GM21526 (cell line): ENCODE results near the gene TRPC3.
"Not testable (repeated sequence)": the region's sequence is repeated elsewhere in the genome, so short reads cannot be mapped to it uniquely, and the experiment has no call there.

ENCODE experiments used
- ATAC-seq: cut with Tn5 transposase; IDR thresholded peaks from one replicate; pipeline ENCODE4 v1.9.1; 2021; ENCODE audit warnings: moderate library complexity; ENCODE audit not compliant: unreplicated experiment, low FRiP score

TRPC3 gene

DNA sequence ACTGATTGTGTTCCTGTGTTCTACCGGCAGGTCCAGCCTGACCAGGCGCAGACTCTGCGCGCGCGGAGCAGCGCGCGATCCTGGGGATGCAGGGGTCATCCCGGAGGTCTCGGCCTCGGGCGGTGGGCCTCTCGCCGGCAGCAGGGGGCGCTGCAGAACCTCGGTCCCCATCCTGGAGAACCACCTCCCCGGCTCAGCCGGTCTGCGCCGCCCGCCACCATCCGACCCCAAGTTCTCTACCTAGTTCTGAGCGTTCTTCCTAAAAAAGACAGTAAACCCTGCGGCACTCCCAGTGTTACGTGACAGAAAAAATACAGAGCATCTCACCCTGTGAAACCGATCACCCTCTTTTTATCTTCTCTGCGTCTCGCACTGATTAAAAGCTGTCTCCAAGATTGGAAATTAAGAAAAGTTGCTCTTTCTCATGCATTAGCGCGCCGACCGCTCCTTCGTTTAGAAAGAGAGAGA is 1.6 kb downstream of the TRPC3 start:
- ATAC-seq = peak; percentile 94

DNA sequence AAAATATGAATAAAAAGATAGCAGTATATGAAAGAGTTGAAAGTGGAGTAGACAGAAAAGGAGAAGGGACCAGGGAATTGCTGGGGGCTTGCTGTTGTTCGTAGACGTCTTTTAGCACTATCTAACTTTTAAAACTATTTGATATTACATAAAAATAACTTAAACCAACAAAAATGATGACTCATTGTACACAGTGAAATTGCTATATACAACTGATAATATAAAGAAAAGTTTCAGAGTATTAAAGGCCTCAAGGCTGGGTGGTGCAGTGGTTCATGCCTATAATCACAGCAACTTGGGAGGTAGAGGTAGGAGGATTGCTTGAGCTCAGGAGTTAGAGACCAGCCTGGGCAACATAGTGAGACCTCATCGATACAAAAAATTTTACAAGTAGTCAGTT is 5.2 kb downstream of the TRPC3 start:
- no peak for ATAC-seq

DNA sequence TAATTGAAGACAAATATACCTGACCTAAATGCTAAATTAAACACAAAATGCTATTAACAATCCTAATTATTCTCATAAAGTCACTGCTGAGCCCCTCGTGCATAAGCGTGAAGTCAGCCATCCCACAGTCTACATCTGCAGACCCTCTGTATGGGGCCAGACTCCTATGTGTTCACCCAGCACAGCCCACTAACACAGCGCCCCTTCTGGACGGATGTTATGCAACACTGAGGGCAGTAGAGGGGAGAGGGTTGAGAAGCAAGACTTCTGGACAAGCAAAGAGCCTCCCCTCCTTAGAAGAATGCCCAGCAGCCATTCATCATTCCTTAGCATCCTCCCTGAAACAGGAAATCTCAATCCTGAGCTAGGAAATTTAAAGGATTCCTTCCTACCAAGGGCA is 7.9 kb downstream of the TRPC3 start:
- ATAC-seq = peak; percentile 83

DNA sequence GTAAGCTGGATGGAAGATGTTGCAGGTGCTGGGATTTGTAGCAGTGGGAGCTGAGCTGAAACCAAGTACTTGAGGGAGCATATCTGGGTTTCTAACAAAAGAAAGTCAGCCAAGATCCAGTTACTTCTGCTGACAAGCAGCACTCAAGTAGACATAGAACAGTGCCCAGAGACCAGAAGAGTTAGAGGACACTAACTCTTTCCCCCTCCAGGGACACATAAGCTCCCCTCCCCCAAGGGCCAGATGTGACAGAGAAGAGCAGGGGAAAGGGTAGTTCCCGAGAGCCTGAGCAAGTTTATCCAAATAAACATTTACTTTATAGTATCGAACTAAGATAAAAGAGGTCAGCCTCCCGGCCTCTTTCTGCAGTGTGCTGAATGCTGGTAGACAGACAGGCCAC is 12.2 kb downstream of the TRPC3 start:
- ATAC-seq = no peak

DNA sequence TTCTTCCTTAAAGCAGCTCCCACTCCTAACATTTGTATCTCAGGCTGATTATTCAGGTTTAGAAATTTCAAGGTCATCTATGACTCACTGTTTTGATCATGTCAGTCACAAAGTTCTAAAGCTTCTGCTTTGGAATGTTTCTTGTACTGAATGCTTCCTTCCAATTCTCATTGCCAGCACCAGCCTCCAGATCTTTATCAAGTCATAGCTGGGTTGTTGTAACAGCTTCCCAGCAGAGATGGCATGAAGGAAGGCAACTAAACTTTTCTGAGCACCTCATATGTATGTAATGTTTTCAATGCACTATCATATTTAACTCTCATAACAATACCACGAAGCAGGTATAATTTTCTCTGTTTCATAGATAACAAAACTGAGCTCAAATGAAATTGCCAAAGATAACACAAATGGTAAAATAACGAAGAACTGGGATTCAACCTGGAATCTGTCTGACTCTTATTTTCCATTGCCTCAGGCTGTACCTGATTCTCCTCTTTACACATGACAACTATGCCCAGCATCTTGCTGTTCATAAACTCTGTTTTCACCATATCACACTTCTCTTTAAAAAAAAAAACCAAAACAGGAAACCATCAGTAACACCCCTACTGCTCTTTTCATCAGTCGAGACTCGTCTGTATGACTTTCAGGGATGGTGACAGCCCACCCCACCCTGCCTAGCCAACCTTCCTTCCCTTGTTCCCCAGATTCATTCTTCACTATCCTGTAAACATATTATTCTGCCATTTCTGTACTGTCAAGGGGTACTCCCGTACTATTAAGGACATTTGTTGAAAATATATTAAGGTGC is 13.4 kb downstream of the TRPC3 start:
- ATAC-seq = no peak

DNA sequence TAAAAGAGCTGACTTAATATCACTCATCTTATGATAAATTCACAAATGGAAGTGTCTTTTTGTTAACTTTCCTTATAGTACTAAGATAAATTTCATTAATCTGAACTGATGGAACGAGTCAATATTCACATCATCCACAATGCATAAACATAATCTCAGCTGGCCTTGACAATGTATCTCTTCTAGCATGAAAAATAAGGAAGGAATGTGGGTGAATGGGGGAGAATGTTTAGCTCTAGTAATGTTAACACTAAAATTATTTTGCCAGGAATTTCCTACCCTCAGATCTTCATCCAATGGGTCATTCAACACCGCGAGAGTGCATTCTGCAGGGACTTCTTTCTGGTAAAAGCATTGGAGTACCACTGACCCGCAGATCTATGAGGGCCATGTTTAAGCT is 15.8 kb downstream of the TRPC3 start:
- no peak for ATAC-seq

DNA sequence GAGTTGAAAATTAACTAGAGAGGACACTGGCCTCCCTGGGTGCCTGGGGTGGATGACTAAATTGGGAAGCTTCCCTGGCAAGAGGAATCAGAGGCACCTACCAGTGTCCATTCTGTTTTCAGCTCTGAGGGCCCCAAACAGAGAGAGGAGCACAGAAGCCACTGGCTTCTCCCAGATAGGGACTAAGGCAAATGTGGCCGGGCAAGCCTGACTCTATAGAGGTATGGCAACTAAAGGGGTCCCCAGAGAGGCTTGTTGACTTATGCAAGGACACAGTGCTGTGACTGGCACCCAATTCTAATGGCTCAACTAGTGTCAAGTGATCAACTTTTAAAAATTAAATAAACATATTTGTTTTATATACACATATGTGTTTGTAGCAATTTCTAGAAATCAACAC is 17.2 kb downstream of the TRPC3 start:
- ATAC-seq = no peak

DNA sequence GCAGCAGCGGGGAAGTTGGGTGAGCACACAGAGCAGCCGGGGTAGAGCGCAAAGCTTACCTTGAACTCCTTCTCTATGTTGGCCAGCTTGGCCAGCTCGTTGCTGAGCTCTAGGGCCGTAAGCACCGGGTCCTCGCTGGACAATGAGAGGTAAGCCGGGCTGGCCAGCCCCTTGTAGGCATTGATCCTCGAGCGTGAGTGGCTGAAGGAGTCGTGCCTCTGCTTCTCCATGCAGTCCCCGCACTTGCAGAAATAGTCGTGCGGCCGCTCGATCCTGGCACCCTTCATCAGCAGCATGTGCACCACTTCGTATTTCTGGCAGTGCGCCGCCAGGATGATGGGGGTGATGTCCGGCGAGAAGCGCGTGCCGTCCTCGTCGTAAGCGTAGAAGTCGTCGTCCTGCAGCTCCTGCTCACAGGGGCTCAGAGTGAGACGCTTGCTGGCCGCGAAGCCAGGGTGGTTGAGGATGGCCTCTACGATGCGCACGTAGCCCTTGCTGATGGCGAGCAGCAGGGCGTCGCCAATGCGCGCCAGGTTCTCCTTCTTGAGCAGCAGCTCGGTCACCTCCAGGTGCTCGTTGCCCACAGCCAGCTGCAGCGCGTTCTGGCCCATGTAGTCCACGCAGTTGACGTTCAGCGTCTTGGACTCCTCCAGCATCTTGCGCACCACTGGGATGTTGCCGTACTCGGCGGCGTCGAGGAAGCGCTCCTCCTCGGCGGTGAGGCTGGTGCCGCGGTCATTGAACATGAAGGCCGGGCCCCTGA is 19.5 kb downstream of the TRPC3 start:
- no peak for ATAC-seq

DNA sequence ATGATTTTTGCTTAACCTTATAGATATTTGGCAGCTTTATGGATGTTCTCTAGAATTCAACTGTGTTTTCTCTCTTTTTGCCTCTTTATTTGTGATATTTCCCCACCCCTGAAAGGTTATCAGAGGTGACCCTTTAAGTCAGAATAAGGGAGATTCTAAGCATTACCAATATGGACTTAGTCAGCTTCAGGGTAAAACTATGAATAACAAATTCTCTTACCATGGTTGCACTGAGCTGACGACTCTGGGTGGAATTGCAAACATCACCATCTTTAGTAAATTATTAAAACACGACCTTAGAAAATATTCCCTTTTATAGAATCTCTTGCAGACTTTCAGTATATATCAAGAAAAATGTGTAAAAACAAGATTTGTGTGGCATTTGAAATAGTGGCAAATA is 21.6 kb downstream of the TRPC3 start:
- no peak for ATAC-seq

DNA sequence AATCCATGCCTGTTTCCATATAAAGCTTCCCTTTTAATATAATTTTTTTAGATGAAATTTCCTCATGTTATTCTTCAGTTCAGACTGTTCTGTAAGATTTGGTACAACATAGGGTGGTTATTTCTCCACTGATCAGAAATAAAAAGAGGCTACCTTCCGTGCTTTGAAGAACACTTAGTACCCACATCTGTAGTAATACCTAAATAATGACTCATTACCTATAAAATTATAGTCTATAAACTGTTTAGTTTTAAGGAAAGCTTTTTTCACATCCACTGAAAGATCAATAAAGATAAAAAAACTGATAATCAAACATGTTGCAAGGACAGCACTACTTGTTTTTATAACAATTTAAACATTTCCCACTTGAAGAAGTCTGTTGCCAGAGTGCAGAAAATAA is 23.9 kb downstream of the TRPC3 start:
- ATAC-seq = no peak

DNA sequence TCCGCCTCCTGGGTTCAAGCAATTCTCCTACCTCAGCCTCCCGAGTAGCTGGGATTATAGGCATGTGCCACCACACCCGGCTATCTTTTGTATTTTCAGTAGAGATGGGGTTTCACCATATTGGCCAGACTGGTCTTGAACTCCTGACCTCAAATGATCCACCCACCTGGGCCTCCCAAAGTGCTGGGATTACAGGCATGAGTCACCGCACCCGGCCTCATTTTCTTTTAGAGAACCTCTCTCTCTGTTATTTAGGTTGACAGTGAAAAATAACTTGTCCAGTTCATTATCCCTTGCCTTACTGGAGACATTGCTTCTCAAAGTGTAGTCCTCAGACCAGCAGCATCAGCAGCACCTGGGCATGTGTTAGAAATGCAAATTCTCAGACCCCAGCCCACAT is 25.4 kb downstream of the TRPC3 start:
- not testable (repeated sequence) for ATAC-seq

DNA sequence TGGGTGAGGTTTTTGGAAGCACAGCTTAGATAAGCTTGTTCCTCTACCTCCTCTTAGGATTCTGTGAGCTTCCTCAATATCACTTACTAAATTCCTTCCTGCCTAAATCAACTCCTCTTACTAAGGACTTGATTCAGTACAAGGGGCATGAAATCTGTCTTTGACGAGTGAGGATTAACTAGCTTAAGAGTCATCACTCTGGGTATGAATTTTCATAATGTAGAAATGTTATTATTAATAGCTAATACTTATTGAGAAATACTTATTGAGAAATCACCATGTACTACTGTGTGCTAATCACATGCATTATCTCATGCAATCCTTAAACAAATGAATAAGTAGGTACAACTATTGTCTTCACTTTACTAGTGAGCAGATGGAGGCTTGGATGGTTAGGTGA is 28.6 kb downstream of the TRPC3 start:
- ATAC-seq = no peak

DNA sequence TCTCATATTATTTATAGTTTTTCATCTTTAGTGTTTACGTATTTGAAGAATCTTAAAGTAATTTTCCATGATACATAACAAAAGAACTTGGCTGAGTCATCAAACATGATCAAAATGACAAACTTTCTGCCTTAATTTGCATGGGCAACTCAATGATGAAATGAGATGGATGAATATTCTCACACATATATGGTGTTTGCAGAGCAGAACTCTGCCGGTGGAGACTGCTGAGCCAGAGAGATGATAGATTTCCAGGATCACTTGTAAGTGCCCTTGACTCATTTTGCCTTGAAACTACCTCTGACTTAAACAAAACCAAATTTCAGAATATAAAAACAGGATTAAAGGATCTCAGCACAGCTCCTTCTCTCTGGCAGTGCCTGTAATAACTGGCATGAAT is 38.2 kb downstream of the TRPC3 start:
- no peak for ATAC-seq

DNA sequence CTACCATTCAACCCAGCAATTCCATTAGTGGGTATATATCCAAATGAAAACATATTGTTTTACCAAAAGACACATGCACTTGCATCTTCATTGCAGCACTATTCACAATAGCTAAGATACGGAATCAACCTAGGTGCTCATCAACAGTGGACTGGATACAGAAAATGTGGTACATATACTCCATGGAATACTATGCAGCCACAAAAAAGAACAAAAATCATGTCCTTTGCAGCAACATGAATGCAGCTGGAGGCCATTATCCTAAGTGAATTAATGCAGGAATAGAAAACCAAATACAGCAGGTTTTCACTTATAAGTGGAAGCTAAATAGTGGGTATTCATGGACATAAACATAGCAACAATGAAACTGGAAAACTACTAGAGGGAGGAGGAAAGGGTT is 43.5 kb downstream of the TRPC3 start:
- no peak for ATAC-seq

DNA sequence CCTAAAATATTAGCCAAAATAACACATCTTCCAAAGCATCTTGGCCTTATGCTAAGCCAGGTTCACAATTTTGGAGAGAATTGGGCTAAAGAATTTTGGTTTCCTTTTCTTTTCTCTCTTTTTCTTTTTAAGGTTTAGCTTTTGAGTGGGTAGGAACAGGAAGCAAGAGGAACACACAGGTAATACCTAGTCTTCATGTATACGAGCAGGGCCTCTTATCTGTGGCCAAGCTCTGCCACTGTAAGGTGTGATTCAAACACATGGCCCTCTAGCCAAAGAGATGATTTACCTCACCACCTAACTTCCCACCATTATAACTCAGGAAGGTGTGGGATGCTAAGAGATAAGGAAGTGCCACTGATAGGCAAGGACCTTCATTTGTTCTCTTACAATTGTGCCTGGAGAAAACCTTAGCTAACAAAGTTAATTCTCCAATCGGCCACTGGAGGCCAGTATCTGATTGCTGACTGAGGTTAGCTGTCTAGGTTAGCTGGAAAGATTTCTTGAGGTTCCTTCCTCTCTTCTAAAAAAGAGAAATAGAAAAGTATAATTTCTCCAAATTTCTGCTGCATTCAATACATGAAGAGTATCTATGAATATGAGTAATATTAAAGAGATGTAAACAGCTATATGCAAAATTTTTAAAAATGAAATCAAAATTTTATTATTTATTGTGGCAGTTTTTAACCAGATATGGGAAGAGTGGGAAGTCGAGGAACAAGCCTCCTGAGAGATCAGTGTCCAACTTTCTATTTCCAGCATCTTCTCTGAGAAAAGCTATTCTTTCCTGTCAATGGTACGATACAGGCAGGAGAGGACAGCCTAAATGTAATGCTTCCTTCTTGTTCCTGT is 51.5 kb downstream of the TRPC3 start:
- peak; percentile 87 for ATAC-seq

DNA sequence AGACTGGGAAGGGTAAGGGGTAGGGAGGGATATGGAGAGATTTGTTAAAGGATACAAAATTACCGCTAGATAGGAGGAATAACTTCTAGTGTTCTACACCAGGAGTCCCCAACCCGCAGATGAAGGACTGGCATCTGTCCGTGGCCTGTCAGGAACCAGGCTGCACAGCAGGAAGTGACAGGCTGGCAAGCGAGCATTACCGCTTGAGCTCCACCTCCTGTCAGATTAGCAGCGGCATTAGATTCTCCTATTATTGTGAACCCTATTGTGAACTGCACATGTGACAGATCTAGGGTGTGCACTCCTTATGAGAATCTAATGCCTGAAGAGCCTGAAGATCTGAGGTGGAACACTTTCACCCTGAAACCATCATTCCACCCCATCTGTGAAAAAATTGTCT is 53.7 kb downstream of the TRPC3 start:
- no peak for ATAC-seq

DNA sequence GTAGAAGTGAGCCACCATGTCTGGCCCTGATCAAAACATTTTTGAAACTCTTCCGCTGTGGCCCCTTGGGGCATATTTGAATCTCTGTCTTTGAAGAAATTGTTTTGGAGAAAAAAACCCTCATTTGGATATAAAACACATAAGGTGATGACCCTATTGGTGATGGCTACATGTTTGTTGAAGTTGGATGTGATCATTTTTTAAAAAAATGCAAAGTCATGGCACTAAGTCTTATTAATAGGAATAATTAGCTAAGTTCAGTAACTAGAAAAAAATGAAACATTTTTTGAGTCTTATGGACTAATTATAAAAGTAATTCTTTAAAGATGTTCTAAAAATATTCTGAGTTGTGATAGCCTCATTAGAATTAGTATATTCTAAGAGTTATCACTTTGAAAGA is 63.7 kb downstream of the TRPC3 start:
- ATAC-seq = no peak

DNA sequence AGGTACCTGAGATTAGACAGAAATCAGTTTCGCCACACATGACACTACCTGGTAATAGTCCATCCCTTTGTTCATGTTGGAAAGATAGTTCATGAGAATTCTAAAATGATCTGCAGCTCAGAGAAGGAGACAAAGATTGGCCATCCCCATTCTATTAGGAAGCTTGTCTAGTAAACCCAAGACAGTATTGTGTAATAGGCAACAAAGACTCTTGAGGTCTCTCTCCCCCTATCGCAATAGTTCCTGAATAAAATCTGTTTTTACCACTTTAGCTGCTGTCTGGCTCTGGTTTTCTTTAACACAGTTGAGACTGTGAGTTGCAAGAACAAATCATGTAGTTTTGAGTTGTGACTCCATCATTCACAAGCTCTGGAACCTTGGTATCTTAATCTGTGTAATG is 66.7 kb downstream of the TRPC3 start:
- no peak for ATAC-seq

DNA sequence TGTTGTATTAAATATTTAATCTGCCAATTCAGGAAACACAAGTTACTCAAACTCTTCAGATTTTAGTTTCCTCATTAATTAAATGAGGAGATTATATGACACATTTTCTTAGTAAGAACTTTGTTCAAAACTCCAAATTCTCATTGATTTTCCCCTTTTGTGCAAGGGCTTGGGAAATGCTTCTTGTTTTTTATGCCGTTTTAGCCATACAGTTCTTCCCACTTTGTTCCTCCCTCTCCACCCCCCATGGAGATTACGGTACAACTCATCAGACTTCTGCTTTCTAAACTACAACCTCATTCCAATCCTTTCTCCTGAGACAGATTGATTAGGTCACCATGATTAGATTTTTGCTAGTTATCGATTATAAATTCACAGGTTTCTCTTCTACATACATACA is 70.7 kb downstream of the TRPC3 start:
- no peak for ATAC-seq

DNA sequence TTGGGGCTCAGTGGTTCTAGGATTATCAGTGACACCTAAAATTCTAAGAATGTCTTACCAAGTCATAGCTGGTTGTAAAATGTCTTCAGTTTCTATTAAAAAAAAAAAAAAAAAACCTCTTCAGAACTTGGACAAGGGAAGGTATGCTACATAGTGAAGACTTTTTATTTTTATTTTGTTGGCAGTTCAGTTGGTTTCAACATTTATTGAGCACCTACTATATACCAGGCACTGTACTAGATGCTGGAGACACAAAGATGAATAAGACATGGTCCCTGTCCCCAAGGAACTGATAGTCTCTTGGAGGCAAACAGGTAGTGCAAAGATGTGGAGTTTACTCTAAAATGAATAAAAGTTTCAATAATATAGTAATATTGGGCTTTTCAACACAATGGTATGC is 72.7 kb downstream of the TRPC3 start:
- ATAC-seq = no peak
